Amniotic epithelial cell (primary cell): ENCODE measurements around the gene GDPD2.

ENCODE experiments used
- DNase-seq: peaks from one replicate; pipeline ENCODE4 v3.0.0-alpha.2; 2010; ENCODE audit warnings: low read depth

The GDPD2 gene

DNA sequence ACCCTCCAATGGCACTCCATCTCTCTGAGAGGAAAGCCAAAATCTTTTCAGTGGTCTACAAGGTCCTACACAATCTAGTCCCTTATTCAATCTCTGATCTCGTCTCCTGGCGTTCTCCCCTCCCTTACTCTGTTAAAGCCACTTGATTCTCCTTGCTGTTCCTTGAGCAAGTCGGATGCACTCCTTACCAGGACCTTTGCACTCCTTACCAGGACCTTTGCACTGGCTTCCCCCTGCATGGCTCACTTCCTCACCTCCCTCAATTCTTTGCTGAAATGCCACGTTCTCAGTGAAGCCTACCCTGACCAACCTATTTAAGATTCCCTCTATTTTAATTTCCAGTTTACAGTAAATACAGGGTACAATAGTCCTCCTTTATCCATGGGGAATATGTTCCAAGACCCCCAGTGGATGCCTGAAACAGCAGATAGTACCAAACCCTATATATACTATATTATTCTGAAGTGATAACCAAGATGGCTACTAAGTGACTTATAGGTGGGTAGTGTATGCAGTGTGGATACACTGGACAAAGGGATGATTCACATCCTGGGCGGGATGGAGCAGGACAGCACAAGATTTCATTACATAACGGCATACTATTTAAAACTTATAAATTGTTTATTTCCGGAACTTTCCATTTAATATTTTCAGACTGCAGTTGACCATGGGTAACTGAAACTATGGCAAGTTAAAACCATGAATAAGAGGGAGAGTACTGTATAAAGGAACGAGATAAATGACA lies 15.0 kb downstream of the GDPD2 start:
- no peak for DNase-seq

DNA sequence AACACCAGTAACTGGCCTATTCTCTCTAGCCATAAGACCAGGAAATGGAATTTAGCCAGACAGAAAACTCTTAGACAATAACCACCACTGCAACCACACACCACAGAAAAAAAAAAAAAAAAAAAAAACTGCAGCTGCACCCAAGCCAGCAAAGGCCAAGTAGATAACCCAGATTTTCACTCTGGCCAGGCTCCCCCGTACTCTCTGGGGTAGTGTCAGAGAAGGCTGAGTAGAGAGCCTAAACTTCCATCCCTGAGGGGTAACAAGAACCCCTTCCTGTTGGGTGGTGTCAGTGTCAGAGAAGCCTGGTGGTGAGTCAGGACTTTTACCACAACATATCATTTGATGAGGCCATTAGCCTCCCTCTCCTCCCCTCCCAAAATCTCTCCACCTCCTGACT lies 15.9 kb downstream of the GDPD2 start:
- DNase-seq, result no peak

DNA sequence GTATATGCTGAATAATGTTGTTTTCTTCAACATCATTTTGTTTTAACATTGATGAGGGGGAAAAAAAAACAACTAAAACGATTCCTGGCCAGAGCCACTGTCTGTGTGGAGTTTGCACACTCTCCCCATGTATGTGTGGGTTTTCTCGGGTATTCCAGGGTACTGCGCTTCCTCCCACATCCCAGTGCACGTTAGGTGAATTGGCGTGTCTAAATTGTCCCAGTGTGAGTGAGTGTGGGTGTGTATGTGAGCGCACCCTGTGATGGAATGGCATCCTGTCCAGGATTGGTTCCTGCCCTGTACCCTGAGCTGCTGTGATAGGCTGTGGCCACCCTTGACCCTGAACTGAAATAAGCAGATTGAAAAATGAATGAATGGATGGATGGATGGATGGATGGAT lies 19.1 kb downstream of the GDPD2 start:
- no peak for DNase-seq

DNA sequence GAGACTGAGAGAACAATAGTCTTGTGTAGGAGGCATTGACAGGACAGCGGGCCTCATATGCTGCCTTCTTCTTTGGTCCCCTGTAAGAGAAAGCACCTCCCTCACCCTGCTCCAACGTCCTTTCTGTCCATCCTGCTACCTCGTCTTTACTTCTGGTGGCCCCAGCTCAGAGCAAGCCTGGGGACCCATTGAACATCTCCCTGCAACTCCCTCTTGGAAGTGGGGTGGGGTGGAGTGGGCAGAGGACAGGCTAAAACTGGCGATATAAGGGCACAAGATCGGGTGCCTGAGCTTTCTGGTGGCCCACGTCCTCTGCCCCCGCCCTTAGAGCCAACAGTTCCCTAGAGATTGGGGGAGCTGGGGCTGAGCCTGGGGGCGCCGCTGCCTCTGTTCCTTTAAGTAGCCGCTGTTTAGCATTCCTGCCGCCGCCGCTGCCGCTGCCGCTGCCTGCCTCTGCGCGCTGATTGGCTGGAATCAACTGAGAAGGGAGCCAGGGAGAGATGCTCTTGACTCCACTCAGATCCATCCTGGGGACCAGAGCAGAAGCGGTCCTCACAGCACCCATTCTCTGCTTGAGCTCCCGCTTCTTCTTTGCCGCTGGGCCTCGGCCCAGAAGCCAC lies 21.3 kb downstream of the GDPD2 start, which contains the start of gene DLG3:
TSS of gene DLG3 (plus strand) at position 510 of the 620 bp plus-strand sequence. CDS start 367 bp downstream, outside the sequence.
- no peak for DNase-seq

DNA sequence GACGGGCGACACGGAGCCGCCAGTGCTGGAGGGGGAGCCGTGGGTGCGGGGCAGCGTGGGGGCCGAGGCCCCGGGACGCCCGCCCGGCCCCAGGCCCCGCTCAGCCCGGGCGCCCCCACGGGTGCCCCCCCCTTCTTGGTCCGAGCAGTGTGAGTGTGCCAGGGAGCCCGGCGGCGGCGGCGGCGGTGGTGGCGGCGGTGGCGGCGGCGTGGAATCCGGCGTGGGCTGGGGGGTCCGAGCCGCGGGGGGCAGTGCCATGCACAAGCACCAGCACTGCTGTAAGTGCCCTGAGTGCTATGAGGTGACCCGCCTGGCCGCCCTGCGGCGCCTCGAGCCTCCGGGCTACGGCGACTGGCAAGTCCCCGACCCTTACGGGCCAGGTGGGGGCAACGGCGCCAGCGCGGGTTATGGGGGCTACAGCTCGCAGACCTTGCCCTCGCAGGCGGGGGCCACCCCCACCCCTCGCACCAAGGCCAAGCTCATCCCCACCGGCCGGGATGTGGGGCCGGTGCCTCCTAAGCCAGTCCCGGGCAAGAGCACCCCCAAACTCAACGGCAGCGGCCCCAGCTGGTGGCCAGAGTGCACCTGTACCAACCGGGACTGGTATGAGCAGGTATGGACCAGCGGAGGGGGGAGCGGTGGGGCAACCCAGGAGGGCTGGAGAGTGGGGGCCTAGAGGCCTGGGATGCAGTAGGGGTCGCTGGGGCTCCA lies 22.0 kb downstream of the GDPD2 start:
- DNase-seq, result no peak

DNA sequence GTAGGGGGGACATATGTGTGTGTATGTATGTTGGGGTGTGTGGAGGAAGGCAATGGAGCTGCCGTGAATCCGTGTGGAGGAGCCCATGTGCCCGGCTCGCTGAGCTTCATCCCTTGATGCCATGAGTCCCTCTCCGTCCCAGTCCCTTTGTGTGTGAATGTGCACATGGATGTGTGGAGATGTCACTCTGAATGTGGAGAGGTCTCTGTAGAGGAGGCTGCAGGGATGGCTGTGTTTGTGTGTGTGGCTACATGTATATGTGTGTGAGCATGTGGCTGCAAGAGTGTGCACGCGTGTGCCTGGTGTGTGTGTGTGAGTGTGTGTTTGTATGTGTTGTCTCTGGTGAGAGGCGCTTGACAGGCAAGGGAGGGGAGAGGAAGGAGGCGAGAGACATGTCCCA lies 22.8 kb downstream of the GDPD2 start:
- no peak for DNase-seq

DNA sequence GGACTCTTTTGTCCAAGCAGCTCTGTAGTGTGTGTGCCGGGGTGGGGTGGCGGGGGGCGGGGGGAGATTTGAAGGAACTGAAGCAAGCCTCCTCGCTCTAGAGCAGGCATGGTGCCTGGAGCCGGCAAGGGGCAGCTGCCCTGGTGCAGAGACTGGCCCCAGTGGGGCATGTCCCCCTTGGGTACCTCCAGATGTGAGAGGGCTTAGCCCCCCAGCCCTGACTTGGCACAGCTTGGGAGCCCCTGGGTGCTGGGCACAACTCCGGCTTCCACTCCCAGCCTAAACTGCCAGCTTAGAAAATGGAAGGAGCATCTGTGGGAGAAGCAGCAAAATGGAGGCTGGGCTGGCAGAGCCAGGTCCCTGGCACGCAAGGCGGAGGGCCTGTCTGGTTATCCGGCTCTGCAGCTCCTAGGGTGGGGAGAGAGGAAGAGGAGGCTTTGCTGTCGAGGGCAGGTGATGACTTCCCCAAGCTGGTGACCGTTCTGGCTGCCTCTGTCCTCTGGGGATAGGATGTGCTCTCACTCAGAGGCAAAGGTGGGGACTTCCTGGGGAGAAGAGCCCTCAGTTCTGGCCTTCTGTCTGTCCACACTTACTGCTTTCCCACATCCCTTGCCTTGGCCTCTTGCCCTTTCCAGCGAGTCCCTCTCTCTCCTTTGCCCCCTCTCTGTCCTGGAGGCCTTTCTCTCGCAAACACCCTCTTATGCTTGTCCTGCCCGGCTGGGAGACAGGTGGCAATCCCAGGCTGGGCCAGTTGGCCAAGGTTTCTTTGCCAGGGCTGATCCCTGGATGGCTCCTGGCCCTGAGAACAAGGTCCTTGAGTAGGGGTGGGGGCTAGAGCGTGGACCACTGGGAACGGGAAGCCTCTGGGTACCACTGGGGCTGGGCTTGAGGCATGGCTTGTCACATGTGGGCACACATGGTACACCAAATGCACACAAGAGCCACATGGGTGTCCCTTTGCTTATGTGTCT lies 23.6 kb downstream of the GDPD2 start:
- DNase-seq, result no peak

DNA sequence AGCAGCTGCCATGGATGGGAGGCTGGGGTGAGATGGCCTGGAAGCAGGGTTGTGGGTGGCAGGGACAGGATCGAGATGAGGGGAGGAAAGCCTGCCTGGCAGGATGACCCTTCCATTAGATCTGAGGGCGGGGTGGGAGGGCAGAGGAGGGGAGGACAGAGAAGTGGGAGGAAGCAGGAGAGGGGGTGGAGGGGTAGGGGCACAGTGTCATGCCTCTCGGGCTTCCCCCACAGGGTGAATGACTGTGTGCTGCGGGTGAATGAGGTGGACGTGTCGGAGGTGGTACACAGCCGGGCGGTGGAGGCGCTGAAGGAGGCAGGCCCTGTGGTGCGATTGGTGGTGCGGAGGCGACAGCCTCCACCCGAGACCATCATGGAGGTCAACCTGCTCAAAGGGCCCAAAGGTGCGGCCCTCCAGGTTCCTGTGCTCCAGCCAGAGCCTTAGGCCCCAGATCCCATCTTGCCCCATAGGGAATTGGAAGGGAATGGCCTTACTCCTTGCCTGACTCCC lies 26.4 kb downstream of the GDPD2 start:
- DNase-seq, result no peak

DNA sequence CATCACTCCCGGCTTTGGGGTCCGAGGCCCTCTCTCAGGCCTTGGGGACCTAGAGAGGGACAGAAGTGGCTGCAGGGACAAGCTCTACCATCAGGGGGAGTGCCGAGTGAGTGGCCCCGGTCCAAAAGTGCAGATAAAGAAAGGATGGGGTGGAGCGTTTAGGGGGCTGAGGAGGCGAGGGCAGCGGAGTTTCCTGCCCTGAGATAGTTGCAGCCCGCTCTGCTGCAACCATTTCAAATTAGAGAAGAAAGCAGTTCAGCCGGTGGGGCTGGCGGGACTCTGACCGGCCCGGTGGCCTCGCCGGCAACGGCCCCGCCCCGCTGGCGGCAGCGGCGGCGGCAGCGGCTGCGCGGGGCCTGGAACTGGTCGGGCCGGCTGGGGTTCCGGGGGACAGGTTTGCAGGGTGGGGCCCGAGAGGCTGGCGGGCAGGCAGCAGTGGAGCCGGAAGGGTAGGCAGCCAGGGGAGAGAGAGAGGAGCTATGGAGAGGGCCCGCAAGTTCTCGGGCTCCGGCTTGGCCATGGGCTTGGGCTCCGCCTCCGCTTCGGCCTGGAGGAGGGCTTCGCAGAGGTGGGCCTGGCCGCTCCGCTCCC lies 29.1 kb downstream of the GDPD2 start:
- no peak for DNase-seq

DNA sequence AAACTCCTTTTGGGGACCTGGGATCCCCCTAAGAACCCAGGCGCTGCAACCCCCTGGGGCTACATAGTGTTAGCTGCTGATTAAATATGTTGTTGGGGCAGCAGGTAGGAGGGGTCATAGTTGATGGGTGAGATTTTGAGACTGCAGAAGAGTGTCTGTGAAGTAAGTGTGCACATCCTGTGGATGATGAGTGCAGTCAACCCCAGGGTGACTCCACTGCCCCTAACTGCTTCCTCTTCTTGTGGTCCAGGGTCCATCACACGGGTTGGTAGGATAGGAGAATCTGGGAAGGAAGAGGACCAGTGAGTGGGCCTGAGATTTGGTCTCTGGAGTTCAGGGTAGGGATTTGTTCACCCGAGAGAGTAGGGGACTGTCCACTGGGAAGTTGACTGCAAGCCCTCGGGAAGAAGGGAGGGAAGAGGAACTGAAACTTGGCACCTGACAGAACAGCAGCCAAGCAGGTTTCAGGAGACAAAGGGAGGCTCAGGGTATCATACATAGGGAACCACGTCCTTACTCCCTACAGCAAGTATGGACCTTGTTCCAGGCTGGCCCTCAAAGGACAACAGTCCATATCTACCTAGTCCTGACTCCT lies 30.0 kb downstream of the GDPD2 start:
- no peak for DNase-seq

DNA sequence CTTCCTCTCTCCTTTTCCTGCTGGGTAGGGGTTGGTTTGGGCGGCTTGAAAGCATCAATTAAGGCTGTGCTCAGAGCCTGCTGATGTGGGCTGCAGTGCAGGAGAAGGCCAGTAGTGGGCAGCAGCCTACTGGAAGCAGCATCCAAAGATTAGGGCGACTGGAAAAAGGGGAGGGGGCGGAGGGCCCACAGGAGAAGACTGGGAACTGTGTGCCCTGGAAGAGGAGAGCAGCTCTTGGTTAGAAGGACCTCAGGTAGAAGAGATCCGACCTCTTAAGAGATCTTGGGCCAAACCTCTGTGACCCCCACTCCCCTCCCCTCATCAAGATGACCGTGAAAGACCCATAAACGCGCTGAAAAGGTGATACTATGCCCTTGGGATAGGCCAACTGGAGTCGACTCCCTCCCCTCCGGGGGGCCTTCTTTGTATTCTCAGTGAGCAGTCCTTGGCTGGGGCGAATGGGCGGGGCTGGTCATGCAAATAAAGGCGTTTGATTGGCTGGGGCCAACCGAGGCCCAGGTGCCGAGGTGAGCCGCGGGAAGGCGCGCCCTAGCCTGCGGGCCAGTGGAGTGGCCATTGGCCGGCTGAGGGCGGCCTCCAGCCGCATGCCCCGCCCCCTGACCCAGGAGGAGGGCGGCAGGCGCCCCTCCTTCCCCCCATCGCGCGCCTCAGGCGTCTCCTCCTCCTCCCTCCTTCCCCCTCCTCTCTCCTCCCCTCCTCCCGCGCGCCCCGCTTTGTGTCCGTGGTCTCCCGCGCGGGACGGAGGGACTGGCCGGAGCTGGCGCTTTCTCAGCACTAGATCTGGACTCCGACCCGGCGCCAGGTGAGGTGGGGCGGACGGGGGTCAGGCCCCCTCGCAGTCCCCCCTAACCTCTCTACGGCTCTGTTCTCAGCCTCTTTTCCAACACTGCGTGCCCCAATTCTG lies 31.6 kb downstream of the GDPD2 start:
- DNase-seq, result peak; percentile 50

DNA sequence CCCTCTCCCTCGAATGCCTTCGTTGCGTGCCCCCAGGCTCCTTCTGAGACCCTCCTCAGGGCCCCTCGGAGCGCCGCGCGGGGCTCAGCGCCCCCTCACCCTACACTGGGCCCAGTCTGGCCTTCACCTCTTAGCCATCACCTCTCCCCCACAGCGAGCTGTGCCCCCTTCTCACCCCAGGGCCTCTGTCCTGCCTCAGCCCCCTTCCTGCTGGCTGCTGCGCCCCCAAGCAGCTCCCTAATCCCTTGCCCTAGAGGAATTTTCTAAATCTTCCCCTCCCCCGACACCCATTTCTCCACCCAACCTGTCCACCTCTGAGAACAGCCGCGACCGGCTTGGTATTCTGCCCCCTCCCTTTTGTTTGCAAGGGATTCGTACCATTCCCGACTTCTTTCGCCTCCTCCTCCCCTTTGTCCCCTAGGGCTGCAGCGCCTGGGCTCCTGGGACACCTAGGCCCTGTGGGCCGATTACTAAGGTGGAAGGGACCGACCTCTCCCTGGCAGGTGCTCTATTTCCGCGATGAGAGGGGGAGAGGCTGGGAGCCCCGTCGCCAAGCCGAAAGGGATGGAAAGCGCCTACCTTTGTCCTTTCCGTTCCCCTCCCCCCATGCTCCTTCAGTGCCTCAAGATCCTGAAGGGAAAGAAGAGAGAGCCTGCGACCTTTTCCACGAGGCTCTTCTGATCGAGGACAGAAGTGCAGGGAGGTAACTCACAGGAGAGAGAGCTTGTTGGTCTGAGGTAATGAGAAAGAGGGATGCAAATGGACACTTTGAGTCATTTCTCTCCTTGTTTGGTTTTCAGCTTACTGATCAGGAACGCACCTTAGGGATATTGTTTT lies 32.5 kb downstream of the GDPD2 start:
- no peak for DNase-seq

DNA sequence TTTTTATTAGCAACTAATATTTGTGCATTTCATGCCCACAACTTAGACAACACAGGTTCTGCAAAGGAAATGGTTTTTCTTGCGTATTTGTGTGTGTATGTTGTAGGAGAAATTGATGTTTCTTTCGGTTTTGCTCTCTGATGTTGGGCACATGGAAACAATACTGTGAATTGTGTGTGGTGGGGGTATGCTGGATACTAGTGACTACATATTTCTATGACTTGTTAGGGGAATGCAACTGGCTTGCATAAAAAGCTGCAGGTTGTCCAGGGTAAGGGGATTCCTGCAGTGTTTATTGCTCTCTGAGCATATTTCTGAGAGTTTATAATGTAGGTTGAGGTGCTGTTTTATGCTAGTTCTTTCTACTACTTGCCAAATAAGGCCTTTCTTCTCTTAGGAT lies 33.1 kb downstream of the GDPD2 start:
- no peak for DNase-seq

DNA sequence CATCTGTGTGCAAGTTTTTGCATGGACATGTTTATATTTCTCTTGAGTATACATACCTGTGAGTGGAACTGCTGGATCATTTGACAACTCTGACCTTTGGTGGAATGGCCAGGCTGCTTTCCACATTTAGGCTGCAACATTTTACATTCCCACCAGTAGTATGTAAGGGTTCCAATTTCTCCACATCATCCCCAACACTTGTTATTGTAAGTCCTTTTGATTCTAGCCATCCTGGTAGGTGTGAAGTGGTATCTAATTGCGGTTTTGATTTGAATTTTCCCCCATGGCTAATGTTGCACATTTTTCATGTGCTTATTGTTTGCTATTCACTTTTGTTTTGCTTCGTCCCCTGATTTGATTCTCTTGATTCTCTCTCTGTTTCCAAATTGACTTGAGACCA lies 37.9 kb downstream of the GDPD2 start:
- no peak for DNase-seq

DNA sequence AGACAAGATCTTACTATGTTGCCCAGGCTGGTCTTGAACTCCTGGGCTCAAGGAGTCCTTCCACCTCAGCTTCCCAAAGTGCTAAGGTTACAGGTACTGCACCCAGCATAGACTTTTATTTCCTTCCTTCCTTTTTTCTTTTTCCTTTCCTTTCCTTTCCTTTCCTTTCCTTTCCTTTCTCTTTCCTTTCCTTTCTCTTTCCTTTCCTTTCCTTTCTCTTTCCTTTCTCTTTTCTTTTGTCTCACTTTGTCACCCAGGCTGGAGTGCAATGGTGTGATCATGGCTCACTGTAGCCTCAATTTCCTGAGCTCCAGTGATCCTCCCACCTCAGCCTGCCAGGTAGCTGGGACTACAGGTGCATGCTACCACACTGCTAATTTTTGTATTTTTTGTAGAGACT lies 40.9 kb downstream of the GDPD2 start:
- DNase-seq, result no peak

DNA sequence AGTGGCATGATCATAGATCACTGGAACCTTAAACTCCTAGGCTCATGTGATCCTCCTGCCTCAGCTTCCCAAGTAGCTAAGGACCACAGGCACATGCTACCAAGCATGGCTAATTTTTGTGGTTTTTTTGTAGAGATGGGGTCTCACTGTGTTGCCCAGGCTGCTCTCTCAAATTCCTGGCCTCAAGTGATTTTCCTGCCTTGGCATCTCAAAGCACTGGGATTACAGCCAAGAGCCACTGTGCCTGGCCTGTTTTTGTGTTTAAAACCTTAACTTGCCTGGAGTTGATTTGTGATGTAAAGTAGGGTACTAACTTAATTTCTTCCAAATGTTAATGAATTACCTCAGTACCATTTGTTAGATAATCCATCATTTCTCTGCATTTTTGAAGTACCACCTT lies 43.9 kb downstream of the GDPD2 start:
- no peak for DNase-seq

DNA sequence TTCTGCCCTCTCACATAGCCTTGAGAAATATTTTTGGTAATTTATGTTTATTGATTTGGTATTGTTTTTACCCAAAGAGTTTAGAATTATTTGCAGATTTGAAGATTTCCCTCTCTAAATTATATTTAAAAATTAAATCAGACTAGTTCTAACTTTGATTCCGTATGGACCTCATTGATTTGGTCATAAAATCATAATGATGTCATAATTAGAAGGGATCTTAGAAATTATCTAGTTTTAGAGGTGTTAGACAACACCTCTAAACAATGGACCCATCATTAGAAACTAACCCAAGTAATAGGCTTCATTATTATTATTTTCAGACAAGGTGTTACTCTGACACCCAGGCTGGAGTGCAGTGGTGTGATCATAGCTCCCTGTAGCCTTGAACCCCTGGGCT lies 45.6 kb downstream of the GDPD2 start:
- no peak for DNase-seq

DNA sequence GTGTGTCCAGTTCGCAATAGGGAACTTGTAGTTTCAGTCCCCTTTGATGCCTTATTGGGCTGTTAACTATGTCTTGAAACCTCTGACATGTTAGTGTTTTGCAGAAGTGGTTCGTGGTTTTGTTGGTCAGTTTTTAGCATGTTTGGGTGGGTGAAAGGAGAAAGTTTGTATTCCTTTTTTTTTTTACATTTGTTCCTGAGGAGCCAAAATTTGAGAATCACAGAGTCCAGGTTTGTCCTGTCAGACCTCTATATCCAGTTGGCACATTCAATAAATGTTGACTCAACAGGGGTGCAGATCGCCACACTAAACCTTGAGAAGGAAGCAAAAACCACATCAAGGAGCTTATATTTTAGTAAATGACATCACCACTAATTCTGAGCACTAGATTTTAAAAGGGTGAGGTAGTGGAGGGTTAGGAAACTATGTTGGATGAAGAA lies 47.8 kb downstream of the GDPD2 start:
- DNase-seq, result peak; percentile 27
